ENCODE results near the gene CERS6.
"Not testable (repeated sequence)": the region's sequence is repeated elsewhere in the genome, so short reads cannot be mapped to it uniquely, and the experiment has no call there.

CERS6 gene, protein sequence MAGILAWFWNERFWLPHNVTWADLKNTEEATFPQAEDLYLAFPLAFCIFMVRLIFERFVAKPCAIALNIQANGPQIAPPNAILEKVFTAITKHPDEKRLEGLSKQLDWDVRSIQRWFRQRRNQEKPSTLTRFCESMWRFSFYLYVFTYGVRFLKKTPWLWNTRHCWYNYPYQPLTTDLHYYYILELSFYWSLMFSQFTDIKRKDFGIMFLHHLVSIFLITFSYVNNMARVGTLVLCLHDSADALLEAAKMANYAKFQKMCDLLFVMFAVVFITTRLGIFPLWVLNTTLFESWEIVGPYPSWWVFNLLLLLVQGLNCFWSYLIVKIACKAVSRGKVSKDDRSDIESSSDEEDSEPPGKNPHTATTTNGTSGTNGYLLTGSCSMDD

DNA sequence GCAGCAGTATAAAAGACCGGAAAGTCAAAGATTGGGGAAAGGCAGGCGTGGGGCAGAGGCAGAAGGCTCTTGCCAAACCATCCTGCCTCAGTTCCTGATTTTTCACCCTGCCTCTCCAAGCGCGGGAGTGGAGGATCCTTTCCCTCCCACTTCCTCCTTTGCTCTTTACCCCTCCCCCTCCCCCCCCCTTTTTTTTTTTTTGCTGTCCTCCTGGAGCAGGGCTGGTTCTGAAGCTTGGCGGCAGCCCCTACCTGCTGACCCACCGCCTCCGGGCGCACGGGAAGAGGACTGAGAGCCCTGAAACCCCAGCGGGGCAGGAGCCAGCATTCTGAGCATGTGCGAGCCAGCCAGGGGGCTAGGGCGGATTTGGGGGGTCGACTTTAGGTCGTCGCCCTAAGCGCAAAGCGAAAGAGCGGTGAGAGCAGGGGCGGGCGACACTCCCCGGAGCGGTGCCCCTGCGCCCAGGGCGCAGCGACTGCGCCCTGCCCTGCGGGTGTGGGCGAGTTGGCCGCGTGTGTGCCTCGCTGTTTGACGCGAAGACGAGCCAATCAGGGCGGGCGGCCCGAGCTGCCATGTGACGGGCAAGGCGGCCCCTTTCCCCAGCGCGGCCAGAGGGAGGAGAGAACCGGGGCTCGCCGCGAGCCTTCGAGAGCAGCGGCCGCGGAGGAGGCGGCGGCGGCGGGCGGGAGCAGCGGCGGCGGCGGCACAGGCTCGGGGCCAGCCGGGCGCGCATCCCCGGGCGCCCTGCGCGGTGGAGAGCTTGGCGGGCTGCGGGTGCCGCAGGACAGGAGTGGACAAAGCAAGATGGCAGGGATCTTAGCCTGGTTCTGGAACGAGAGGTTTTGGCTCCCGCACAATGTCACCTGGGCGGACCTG, at the start of gene CERS6:
Gene CERS6, plus strand, starts transcription at position 628 of the 876 bp plus-strand sequence. Its CDS starts 177 bp downstream, at position 805.
- DNase-seq (ENCODE audit: low spot score), result peak; percentile 54
- no peak for FAIRE-seq

DNA sequence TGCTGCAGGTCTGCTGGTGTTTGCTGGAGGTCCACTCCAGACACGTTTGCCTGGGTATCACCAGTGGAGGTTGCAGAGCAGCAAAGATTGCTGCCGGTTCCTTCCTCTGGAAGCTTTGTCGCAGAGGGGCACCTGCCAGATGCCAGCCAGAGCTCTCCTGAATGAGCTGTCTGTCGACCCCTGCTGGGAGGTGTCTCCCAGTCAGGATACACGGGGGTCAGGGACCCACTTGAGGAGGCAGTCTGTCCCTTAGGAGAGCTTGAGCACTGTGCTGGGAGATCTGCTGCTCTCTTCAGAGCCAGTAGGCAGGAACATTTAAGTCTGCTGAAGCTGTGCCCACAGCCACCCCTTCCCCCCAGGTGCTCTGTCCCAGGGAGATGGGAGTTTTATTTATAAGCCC, 43.8 kb upstream of the CERS6 start:
- not testable (repeated sequence) for FAIRE-seq; DNase-seq (ENCODE audit: low spot score)

DNA sequence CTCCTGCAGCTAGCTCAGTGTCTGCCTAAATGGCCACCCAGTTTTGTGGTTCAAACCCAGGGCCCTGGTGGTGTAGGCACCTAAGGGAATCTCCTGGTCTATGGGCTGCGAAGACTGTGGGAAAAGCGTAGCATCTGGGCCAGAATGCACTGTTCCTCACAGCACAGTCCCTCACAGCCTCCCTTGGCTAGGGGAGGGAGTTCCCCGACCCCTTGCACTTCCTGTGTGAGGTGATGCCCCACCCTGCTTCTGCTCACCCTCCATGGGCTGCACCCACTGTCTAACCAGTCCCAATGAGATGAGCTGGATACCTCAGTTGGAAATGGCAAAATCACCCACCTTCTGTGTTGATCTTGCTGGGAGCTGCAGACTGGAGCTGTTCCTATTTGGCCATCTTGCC, 43.0 kb upstream of the CERS6 start:
- FAIRE-seq; DNase-seq (ENCODE audit: low spot score): not testable (repeated sequence)

DNA sequence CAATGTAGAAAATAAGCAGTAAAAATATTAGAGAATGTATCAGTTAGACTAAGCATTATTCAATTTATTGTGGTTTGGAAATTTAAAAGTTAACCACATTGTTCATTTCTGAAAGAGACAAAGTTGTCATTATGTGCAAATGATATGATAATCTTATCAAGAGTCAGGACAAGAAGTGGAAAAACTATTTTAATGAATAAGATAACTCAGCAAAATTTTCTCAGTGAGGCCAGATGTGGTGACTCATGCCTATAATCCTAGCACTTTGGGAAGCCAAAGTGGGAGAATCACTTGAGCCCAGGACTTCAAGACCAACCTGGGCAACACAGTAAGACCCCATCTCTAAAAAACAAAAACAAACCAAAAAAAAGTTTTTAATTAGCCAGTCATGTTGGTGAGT, 39.5 kb upstream of the CERS6 start:
- DNase-seq (ENCODE audit: low spot score), result no peak
- no peak for FAIRE-seq

DNA sequence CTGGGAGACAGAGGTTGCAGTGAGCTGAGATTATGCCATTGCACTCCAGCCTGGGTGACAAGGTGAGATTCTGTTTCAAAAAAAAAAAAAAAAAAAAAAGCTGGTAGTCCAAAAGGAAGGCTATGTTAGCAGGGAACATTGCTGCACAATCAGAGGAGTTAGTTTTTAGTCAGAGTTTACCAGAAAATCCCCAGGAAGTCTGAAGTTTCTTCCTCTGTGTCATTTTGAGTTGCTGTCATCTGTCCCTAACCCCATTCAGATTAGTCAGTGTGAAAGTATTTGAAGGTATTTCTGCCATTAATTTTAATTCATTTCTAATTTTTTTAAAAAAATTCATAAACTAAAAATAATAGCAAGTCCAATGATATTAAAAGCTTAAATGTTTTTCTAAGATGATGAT, 33.5 kb upstream of the CERS6 start:
- FAIRE-seq, result peak; percentile 49
- DNase-seq (ENCODE audit: low spot score), result peak; percentile 25

DNA sequence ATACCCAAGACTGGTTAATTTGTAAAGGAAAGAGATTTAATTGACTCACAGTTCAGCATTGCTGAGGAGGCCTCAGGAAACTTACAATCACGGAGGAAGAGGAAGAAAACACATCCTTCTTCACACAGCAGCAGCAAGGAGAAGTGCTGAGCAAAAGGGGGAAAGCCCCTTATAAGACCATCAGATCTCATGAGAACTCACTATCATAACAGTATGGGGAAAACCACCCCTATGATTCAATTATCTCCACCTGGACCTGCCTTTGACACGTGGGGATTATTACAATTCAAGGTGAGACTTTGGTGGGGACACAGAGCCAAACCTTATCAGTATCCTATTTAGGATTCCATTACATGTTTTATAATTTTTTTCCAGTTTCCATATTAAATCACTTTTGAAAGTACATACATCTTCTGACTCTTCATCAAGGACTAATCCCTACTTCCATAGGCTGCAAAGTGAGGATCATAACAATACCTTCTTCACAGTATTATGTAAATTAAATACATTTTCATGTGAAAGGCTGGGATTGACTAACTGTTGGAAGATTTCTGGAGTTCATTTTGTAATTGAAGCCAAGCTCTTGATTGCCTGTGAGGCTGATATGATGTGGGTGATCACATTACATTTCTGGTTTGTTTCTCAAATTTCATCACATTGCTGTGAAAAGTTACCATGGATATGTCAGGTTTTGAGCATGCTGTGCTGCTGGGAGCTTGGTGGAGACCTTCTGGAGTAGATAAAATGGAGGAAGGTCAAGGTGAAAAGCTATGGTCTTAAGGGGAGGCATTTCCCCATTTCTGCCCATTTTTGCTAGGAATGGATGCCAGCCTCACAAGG, 31.7 kb upstream of the CERS6 start:
- DNase-seq (ENCODE audit: low spot score) (no peak), FAIRE-seq (no peak)

DNA sequence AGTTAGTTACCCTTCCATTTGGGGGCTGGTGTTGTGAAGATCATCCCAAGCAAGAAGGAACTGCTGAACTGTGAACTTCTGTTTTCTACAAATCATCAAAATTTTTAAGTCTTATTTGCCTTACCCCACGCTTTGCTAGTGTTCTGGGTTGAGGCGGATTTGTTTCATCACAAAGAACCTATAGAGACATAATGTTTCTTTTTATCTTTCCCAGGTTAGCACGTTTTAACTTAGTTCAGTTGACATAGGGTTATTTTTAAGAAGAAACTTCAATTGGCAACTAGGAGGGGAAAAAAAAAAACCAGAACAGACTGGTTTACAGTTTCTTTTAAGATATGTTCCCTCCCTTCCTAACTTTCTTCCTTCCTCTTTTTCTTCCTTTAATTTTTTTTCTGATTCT, 31.1 kb upstream of the CERS6 start:
- FAIRE-seq, result no peak

DNA sequence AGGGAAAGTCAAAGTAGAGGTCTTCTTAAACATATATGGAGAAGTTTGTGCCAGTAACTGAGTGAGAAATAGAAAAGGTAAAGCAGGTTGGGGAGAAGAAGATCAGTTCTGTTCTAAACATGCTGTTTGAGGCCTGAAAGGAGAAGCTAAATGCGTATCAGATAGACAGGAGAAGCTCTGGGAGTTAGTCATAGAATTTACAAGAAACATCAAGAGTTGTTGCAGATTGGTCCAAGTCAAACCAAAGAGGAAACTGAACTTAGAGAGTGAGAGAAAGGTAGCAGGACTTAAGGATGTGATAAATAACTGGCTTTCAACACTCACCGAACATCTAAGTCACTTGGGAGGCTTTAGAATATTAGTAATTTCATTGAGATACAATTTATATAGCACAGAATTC, 29.2 kb upstream of the CERS6 start:
- DNase-seq (ENCODE audit: low spot score) (no peak), FAIRE-seq (no peak)

More for the DNA sequence above, 31.1 kb upstream of the CERS6 start:
- no peak for DNase-seq (ENCODE audit: low spot score)

DNA sequence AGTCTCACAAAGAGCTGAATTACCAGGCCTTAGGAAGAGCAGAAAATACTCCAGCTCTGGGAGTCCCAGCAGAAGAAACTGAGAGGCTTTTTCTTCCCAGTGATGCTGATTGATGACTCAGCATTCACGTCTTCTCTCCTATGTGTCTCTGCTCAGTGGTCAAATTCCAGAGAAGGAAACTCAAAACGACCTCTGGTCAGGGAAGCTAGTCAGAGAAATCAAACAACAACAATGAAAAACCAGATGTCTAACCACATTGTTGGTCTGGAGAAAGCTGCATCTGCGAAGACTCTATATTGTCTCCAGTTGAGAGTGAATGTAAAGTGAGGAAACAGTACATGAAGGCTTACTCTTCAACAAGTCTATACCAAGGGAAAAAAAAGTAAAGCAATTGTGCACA, 28.6 kb upstream of the CERS6 start:
- FAIRE-seq, result no peak
- DNase-seq (ENCODE audit: low spot score), result peak; percentile 17

DNA sequence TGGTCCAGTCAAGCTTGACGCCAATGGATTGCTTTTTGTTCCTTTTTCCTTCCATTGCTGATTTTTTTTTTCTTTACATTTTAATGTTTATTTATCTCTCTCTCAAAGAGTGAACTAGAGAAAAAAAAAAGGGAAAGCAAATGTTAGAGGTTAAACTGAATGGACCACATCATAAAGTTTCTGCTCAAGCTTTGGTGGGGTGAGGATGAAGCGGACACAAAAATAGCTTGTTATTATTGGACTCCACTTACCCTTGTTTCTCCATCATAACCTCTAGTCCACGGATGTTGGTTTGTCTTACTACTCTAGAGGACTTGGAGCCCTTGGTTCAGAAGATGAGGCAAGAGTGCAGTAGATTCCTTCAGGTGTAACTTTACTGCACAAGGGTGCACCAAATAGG, 27.6 kb upstream of the CERS6 start:
- DNase-seq (ENCODE audit: low spot score), result no peak
- no peak for FAIRE-seq

DNA sequence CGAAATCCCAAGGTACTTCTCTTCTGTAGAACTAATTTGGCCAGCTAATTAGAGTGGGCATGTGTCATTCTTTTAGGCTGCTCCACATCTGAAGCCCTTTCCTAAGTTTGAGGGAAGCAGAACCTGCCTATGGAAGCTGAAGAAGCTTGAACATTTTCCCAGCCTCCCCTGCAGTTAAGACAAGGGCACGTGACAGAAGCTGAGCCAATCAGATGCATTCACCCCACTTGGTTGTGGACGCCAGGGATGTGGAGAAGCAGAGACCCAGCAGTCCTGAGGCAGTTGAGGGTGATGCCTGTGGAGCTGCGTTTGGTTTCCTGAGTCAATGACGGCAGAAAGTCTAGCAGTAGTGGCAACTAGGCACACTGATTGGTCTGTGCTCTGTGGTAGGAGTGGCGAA, 26.1 kb upstream of the CERS6 start:
- DNase-seq (ENCODE audit: low spot score), result no peak
- FAIRE-seq, result no peak

DNA sequence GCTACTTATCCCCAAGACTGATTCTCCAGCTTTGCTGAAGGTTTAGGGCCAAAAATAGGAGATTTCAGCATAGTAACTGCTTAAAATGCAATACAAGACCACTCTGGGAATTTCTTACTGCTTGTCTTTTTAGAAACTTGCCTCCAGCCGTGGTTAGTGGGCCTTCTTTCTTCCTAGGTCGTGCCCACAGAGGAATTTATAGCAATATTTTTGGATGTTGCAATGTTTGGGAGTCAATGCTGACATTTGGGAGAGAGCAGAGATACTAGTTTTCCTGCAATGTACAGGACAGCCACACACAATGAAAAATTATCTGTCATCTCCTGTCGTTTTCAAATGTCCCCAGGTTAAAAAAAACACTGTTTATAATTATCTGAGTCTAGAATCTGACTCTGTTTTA, 25.6 kb upstream of the CERS6 start:
- DNase-seq (ENCODE audit: low spot score) (no peak), FAIRE-seq (no peak)

DNA sequence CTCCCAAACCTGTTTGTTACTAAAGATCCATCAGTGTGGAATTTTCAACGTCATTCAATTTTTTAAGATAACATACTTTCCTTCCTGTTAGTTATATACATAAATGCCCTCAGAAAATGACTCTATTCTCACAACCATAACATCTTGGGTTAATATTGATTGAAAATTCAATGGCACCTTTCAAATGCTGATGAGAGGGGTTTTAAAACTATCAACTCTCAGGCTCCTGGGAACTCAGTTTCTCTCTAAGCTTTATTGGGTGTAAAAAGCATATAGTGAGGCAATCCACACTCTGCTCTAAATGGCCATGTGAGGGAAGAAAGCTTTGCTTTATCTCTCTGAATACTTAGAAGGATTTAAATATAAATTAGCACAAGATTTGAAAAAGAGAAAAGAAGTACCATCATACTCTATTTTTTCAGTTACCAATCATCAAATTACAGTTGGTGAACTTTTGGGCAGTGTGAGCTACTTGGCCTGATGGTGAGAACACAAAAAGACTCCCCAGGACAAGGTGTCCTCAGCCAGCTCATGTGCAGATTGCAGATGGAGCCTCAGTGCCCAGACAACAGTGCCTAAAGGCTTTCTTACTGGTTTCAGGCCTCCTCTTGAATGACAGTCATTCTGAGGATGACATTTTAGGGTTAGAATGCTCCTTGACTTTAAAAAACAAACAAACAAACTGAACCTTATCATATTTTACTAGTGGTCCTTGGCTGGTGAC, 24.6 kb upstream of the CERS6 start:
- FAIRE-seq (no peak), DNase-seq (ENCODE audit: low spot score) (no peak)

DNA sequence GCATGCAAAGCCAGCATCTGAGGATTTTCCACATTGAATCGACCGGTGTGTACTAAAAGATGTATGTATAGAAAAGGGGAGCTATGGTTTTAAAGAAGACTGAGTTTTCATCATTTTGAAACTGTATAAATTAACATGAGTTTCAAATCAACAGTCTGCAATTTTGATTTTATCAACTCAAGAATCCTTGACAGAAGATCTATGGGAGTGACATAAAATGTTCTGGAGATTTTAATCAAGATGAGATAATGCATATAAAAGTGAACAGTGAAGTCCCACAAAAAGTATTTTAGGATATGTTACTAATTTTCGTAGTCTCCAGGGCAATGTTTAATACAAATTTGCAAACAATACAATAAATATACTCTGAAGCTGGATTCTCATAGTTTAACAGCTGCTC, 24.0 kb upstream of the CERS6 start:
- FAIRE-seq (no peak), DNase-seq (ENCODE audit: low spot score) (no peak)

DNA sequence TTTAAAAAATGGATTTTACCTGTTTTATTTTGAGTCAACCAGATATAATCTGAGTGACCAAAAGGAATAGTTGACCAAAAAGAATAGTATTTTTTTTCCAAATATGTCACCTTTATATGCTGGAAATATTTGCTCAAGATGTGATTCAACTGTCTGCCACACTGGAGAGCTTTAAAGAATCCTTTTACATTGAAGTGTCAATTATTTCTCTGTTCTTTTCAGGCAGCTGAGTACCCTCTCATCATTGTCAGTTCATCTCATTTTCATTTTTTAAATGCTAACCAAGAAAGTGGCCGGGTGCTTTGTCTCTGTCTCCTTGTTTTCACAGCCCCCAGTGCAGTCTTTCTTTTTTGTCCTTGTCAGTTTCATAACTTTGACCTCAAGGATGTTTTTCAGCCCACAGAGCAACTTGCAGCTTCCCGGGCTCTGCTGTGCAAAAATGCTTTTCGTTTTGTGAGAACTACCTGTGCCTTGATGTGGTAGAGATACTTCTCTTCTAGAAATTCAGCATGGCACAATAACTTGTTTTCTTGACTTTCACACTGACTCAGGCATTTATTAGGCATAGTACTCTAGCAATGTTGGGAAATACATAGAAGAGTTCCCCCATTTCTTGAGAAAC, 23.4 kb upstream of the CERS6 start:
- no peak for DNase-seq (ENCODE audit: low spot score)
- no peak for FAIRE-seq

DNA sequence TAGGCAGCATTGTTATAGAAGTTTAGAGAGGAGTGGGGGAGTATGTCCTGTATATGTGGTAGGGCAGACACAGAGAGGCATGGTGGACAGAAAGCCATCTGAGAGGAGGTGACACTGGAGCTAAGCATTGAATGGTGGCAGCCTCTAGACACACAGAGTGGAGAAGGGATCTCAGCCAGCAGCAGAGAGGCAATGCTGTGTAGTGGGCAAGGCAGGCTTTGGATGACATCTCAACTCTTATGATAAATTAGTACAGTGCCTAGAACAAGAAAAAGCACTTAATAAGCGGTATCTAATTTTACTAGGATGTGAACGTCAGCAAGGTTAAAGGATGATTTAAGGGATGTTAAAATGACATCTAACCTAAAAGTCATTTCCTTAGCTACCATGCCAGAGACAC, 22.5 kb upstream of the CERS6 start:
- DNase-seq (ENCODE audit: low spot score) (no peak), FAIRE-seq (no peak)

DNA sequence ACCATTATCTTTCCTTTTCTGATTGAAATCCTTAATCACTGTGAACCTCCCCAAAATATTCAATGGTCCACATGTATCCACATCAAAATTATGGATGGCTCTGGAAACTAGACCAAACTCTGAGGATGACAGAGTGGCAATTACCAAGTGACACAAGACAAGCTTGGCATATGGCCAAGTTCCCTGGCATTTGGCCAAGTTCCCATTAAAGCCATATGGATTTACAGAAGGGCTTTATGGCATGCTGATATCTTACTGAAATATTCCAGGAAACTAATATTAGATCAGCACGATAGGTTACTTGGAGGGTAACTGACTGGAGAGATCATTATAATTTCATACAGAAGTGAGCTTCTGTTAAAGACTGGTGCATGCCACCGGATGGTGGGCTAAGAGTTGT, 21.9 kb upstream of the CERS6 start:
- FAIRE-seq (no peak), DNase-seq (ENCODE audit: low spot score) (no peak)

DNA sequence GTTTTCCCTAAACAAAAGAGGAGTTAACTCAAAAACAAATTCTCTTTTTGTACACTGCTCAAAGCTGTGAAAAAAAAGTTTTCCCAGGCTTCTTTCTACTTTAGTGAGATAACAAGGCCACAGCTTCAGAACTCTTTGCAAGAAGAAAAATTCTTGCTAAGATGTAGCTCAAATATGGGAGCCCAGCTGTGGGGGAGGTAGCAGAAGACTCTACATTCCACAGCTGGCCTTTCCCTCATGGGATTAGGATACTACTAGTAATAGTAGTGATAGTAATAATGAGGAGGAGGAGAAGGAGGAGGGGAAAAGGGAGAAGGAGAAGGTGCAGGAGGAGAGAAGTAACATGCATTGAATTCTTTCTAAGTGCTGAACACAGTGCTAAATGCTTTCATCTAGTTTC, 19.2 kb upstream of the CERS6 start:
- DNase-seq (ENCODE audit: low spot score), result no peak
- FAIRE-seq, result no peak

DNA sequence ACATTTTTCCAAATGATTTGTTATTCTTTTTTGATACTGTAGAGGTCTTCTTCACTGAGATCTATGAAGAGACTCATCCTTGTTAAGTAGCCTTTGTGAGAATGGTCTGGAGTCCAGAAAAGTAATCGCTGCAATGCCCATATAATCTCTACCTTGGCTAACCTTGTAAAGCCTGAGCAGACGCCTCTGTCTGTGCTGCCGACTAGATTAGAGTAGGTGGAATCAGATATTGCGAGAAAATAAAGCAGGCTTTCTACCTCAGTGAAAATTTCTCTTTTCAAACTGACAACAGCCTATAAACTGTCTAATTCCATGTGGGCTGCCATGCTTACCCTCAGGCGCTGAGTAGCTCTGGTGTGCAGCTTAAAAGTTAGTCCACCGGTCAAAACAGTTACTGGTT, 17.5 kb upstream of the CERS6 start:
- FAIRE-seq, result no peak

DNA sequence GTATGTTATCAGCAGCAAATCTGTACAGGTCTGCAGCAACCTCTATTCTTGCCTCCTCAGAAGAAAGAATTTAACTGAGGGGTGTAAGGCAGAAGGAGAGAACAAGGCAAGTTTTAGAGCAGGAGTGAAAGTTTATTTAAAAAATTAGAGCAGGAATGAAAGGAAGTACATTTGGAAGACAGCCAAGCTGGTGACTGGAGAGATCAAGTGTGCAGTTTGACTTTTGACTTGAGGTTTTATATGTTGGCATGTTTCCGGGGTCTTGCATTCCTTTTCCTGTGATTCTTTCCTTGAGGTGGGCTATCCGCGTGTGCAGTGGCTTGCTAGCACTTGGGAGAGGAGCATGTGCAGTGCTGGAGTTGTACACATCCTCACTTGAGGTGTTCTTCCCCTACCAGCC, 16.5 kb upstream of the CERS6 start:
- FAIRE-seq, result no peak
- no peak for DNase-seq (ENCODE audit: low spot score)

More for the DNA sequence above, 17.5 kb upstream of the CERS6 start:
- DNase-seq (ENCODE audit: low spot score), result no peak

Measured in RCC 7860 (cell line).